H1 (cell line): ENCODE results near the gene TMEM132A. TPM values are rescaled to one million over a fixed set of nuclear protein-coding genes. Genes with fewer than 3 reads are reported as not detected.

ENCODE experiments used
- BCL11A ChIP-seq, 2 experiments: IDR thresholded peaks; one replicate each; pipeline ENCODE4 v1.6.1; 2011; ENCODE audit warnings: low read depth in 2 of 2, low read length in 2 of 2, mild to moderate bottlenecking in 2 of 2
- CBX5 ChIP-seq: fragments of 300-800, 300-1000 bp; sonication (generic); IDR thresholded peaks from 2 replicates; pipeline ENCODE4 v1.7.1; 2016; ENCODE audit warnings: antibody characterized with exemption, low read length, low read depth
- CHD2 ChIP-seq: IDR thresholded peaks from 2 replicates; pipeline ENCODE4 v1.6.1; 2012; ENCODE audit warnings: low read length, improper control_type of control experiment
- CREB1 ChIP-seq: IDR thresholded peaks from 2 replicates; pipeline ENCODE4 v1.6.1; 2012; ENCODE audit warnings: inconsistent platforms
- FOSL1 ChIP-seq: IDR thresholded peaks from 2 replicates; pipeline ENCODE4 v1.6.1; 2011; ENCODE audit warnings: mild to moderate bottlenecking, low read depth, low read length, moderate library complexity; ENCODE audit not compliant: insufficient read depth
- JUN ChIP-seq: IDR thresholded peaks from 2 replicates; pipeline ENCODE4 v1.6.1; 2011; ENCODE audit warnings: low read depth, mild to moderate bottlenecking, improper control_type of control experiment, low read length
- MAX ChIP-seq: IDR thresholded peaks from 2 replicates; pipeline ENCODE4 v1.6.1; 2012; ENCODE audit warnings: inconsistent platforms
- PHF8 ChIP-seq: fragments of 200-600 bp; sonication (generic); conservative IDR thresholded peaks from 2 replicates; pipeline ENCODE4 v1.7.1; 2012; ENCODE audit warnings: low read depth, mild to moderate bottlenecking, inconsistent platforms, low read length, moderate library complexity
- POU5F1 ChIP-seq: IDR thresholded peaks from 2 replicates; pipeline ENCODE4 v1.6.1; 2011; ENCODE audit warnings: low read depth, mild to moderate bottlenecking, low read length, moderate library complexity
- SIN3A ChIP-seq, 2 experiments: IDR thresholded peaks in 1 of 2; conservative IDR thresholded peaks in 1 of 2; 2 replicates each; pipeline ENCODE4 v1.6.1; 2011 to 2012; ENCODE audit warnings: low read length in 2 of 2, improper control_type of control experiment in 1 of 2, low read depth in 1 of 2, mild to moderate bottlenecking in 1 of 2
- SP1 ChIP-seq: IDR thresholded peaks from 2 replicates; pipeline ENCODE4 v1.6.1; 2011; ENCODE audit warnings: low read depth, low read length
- TCF12 ChIP-seq: IDR thresholded peaks from 2 replicates; pipeline ENCODE4 v1.6.1; 2011; ENCODE audit warnings: low read depth, mild to moderate bottlenecking, low read length
- polyA plus RNA-seq, 7 experiments: library from polyadenylated mRNA; depleted of rRNA in 3 of 7; stranded (reverse) in 5 of 7; unstranded in 2 of 7; fragments of >200 nt in 5 of 7; fragments of 200-250 nt in 2 of 7; gene quantifications; 1 replicate in 5 of 7; 2 replicates in 1 of 7; 4 replicates in 1 of 7; pipeline versions ENCODE4 v1.2.1 to v1.2.3, GENCODE V29; 2011 to 2013; ENCODE audit warnings: missing spikeins in 2 of 7, mixed read lengths in 2 of 7
- total RNA-seq: library from RNA; stranded (reverse); fragmentation: NEBNext Ultra II Directional; extraction: Animal tissue kit (Norgen Biotek cat#: 25700); gene quantifications from 2 replicates; pipeline ENCODE4 v1.2.1, GENCODE V29; 2021
- TF ChIP-seq, protein P1 (sequence below): fragments of 300-600 bp; sonication (generic); IDR thresholded peaks from 2 replicates; pipeline ENCODE4 v1.7.1; 2012; ENCODE audit warnings: low read length, moderate library complexity, mild to moderate bottlenecking, inconsistent platforms; ENCODE audit not compliant: insufficient replicate concordance

Gene TMEM132A
- total and polyA plus RNA-seq, 2 of the 8 experiments (the other 6 are each of a cell fraction or from before 2014, with no cell fraction given) = 46.6 to 97.9 TPM

- TF ChIP-seq, protein P1, sequence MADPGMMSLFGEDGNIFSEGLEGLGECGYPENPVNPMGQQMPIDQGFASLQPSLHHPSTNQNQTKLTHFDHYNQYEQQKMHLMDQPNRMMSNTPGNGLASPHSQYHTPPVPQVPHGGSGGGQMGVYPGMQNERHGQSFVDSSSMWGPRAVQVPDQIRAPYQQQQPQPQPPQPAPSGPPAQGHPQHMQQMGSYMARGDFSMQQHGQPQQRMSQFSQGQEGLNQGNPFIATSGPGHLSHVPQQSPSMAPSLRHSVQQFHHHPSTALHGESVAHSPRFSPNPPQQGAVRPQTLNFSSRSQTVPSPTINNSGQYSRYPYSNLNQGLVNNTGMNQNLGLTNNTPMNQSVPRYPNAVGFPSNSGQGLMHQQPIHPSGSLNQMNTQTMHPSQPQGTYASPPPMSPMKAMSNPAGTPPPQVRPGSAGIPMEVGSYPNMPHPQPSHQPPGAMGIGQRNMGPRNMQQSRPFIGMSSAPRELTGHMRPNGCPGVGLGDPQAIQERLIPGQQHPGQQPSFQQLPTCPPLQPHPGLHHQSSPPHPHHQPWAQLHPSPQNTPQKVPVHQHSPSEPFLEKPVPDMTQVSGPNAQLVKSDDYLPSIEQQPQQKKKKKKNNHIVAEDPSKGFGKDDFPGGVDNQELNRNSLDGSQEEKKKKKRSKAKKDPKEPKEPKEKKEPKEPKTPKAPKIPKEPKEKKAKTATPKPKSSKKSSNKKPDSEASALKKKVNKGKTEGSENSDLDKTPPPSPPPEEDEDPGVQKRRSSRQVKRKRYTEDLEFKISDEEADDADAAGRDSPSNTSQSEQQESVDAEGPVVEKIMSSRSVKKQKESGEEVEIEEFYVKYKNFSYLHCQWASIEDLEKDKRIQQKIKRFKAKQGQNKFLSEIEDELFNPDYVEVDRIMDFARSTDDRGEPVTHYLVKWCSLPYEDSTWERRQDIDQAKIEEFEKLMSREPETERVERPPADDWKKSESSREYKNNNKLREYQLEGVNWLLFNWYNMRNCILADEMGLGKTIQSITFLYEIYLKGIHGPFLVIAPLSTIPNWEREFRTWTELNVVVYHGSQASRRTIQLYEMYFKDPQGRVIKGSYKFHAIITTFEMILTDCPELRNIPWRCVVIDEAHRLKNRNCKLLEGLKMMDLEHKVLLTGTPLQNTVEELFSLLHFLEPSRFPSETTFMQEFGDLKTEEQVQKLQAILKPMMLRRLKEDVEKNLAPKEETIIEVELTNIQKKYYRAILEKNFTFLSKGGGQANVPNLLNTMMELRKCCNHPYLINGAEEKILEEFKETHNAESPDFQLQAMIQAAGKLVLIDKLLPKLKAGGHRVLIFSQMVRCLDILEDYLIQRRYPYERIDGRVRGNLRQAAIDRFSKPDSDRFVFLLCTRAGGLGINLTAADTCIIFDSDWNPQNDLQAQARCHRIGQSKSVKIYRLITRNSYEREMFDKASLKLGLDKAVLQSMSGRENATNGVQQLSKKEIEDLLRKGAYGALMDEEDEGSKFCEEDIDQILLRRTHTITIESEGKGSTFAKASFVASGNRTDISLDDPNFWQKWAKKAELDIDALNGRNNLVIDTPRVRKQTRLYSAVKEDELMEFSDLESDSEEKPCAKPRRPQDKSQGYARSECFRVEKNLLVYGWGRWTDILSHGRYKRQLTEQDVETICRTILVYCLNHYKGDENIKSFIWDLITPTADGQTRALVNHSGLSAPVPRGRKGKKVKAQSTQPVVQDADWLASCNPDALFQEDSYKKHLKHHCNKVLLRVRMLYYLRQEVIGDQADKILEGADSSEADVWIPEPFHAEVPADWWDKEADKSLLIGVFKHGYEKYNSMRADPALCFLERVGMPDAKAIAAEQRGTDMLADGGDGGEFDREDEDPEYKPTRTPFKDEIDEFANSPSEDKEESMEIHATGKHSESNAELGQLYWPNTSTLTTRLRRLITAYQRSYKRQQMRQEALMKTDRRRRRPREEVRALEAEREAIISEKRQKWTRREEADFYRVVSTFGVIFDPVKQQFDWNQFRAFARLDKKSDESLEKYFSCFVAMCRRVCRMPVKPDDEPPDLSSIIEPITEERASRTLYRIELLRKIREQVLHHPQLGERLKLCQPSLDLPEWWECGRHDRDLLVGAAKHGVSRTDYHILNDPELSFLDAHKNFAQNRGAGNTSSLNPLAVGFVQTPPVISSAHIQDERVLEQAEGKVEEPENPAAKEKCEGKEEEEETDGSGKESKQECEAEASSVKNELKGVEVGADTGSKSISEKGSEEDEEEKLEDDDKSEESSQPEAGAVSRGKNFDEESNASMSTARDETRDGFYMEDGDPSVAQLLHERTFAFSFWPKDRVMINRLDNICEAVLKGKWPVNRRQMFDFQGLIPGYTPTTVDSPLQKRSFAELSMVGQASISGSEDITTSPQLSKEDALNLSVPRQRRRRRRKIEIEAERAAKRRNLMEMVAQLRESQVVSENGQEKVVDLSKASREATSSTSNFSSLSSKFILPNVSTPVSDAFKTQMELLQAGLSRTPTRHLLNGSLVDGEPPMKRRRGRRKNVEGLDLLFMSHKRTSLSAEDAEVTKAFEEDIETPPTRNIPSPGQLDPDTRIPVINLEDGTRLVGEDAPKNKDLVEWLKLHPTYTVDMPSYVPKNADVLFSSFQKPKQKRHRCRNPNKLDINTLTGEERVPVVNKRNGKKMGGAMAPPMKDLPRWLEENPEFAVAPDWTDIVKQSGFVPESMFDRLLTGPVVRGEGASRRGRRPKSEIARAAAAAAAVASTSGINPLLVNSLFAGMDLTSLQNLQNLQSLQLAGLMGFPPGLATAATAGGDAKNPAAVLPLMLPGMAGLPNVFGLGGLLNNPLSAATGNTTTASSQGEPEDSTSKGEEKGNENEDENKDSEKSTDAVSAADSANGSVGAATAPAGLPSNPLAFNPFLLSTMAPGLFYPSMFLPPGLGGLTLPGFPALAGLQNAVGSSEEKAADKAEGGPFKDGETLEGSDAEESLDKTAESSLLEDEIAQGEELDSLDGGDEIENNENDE = no peak
- TF ChIP-seq JUN (no peak), CBX5 (no peak), CHD2 (no peak), POU5F1 (no peak), BCL11A (IDR thresholded peaks at IDR 0.05; ENCODE audit: low read depth in 2 of 2, low read length in 2 of 2) (no peak), MAX (no peak), TCF12 (no peak), SIN3A (conservative IDR thresholded peaks at IDR 0.05 in 1 of 2, IDR thresholded peaks at IDR 0.05 in 1 of 2; ENCODE audit: low read depth in 1 of 2, low read length in 2 of 2) (no peak), CREB1 (no peak), PHF8 (no peak), SP1 (no peak), FOSL1 (no peak)
Measured at GRCh38 chr11:60982184-60982583, 57.9 kb downstream of the TMEM132A start (continued).
